Measurements from ENCODE around the gene TRIM44.

The TRIM44 gene

DNA sequence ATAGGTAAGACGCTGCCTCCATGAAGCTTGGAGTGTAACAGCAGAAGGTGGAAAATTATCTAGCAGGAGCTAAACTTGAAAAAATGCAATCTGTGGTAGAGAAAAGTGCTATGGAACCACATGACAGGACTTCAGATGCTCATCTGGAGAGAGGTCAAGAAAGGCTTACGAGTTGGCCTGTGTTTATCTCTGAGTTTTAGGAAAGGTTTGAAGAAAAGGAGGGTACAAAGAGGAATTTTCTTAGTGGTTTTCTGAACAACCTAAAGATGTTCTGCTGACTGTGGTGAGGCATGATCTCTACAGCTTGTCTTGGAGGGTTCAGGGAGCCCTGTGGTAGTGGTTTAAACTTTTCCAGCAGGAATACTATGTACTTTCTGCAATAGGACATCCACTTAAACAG is 36.1 kb upstream of the TRIM44 start:
- no peaks in the 10 kb centered on the region for H3K9me3 ChIP-seq (ENCODE audit: insufficient read depth, low read length)
- no peak overlapping the region for H3K9ac ChIP-seq (ENCODE audit: low read length)
- H2AFZ ChIP-seq (ENCODE audit: low read depth, low read length, severe bottlenecking), result no peak overlapping the region
- no peak overlapping the region for H3K27ac ChIP-seq (ENCODE audit: low read depth, low read length)
- no peak overlapping the region for H3K4me2 ChIP-seq (ENCODE audit: low read depth, low read length, poor library complexity, severe bottlenecking)
- TF ChIP-seq EZH2phosphoT487 (conservative IDR thresholded peaks at IDR 0.05; ENCODE audit: low read length), result no peak
- TF ChIP-seq, protein P1, sequence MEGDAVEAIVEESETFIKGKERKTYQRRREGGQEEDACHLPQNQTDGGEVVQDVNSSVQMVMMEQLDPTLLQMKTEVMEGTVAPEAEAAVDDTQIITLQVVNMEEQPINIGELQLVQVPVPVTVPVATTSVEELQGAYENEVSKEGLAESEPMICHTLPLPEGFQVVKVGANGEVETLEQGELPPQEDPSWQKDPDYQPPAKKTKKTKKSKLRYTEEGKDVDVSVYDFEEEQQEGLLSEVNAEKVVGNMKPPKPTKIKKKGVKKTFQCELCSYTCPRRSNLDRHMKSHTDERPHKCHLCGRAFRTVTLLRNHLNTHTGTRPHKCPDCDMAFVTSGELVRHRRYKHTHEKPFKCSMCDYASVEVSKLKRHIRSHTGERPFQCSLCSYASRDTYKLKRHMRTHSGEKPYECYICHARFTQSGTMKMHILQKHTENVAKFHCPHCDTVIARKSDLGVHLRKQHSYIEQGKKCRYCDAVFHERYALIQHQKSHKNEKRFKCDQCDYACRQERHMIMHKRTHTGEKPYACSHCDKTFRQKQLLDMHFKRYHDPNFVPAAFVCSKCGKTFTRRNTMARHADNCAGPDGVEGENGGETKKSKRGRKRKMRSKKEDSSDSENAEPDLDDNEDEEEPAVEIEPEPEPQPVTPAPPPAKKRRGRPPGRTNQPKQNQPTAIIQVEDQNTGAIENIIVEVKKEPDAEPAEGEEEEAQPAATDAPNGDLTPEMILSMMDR (IDR thresholded peaks at IDR 0.05; ENCODE audit: insufficient read depth, low read length, poor library complexity, severe bottlenecking), result no peak
- no peaks in the 10 kb centered on the region for H3K36me3 ChIP-seq (ENCODE audit: low read length)
- no peaks in the 10 kb centered on the region for H3K27me3 ChIP-seq (ENCODE audit: low read length)
- no peaks in the 10 kb centered on the region for H3K9me2 ChIP-seq (replicated peaks; ENCODE audit: insufficient read depth, low read length)
- H3K79me2 ChIP-seq (ENCODE audit: insufficient read depth, low read length), result no peaks in the 10 kb centered on the region
- H3K4me3 ChIP-seq (ENCODE audit: insufficient read depth, low read length, poor library complexity, severe bottlenecking), result no peak overlapping the region
- H4K20me1 ChIP-seq (ENCODE audit: low read depth, low read length), result no peaks in the 10 kb centered on the region
- H3F3A ChIP-seq (ENCODE audit: insufficient read depth), result no peaks in the 10 kb centered on the region

DNA sequence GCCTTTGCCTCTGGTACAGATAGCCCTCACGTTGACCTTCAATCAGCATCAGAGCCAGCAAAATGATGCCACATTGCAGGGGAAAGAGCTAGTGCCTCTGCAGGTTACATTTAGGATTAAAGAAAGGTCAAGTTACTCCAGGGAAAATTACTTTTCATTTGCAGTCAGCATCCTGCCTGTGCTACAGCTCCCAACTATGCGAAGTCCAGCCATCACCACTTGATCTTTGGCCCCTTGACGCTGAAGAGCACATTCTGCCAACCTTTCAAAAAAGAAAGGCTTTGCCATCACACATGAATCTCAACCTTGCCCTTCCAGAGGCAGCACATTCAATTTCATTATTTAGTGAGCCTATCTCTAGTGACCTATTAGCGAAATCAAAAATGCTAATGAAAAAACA is 33.1 kb upstream of the TRIM44 start:
- H3K9ac ChIP-seq (ENCODE audit: low read length), result no peak overlapping the region
- no peak overlapping the region for H3K4me3 ChIP-seq (ENCODE audit: insufficient read depth, low read length, poor library complexity, severe bottlenecking)
- no peaks in the 10 kb centered on the region for H3K27me3 ChIP-seq (ENCODE audit: low read length)
- H4K20me1 ChIP-seq (ENCODE audit: low read depth, low read length), result no peaks in the 10 kb centered on the region
- no peak overlapping the region for H2AFZ ChIP-seq (ENCODE audit: low read depth, low read length, severe bottlenecking)
- no peak for TF ChIP-seq EZH2phosphoT487 (conservative IDR thresholded peaks at IDR 0.05; ENCODE audit: low read length)
- TF ChIP-seq, protein P1 (IDR thresholded peaks at IDR 0.05; ENCODE audit: insufficient read depth, low read length, poor library complexity, severe bottlenecking), result no peak
- H3F3A ChIP-seq (ENCODE audit: insufficient read depth), result no peaks in the 10 kb centered on the region
- H3K9me2 ChIP-seq (replicated peaks; ENCODE audit: insufficient read depth, low read length), result no peaks in the 10 kb centered on the region
- H3K27ac ChIP-seq (ENCODE audit: low read depth, low read length), result no peak overlapping the region
- H3K4me2 ChIP-seq (ENCODE audit: low read depth, low read length, poor library complexity, severe bottlenecking), result no peak overlapping the region
- no peaks in the 10 kb centered on the region for H3K36me3 ChIP-seq (ENCODE audit: low read length)
- no peaks in the 10 kb centered on the region for H3K9me3 ChIP-seq (ENCODE audit: insufficient read depth, low read length)
- H3K79me2 ChIP-seq (ENCODE audit: insufficient read depth, low read length), result no peaks in the 10 kb centered on the region

DNA sequence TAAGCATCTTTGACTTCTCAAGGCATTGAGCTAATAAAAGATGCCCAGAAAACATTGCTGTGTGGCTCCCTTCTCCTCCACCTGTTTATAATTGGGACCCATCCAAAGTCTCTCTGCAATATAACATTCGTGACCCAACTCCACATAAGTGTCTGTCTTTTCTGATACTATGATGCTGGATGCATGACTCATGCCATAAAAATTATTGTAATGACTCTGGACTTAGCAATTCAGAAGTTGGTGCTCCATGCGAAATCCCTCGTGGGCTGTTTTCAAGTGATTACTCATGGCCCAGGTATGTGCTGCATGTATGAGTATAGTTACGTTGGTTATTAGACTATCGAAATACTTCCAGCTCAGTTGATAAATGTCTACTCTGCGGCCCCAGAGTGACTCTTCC is 32.7 kb upstream of the TRIM44 start:
- Histone ChIP-seq H3K79me2 (ENCODE audit: insufficient read depth, low read length) (no peaks in the 10 kb centered on the region), H4K20me1 (ENCODE audit: low read depth, low read length) (no peaks in the 10 kb centered on the region), H2AFZ (ENCODE audit: low read depth, low read length, severe bottlenecking) (no peak overlapping the region), H3K9ac (ENCODE audit: low read length) (no peak overlapping the region), H3K9me2 (replicated peaks; ENCODE audit: insufficient read depth, low read length) (no peaks in the 10 kb centered on the region), H3F3A (ENCODE audit: insufficient read depth) (no peaks in the 10 kb centered on the region), H3K4me3 (ENCODE audit: insufficient read depth, low read length, poor library complexity, severe bottlenecking) (no peak overlapping the region), H3K36me3 (ENCODE audit: low read length) (no peaks in the 10 kb centered on the region), H3K27ac (ENCODE audit: low read depth, low read length) (no peak overlapping the region), H3K4me2 (ENCODE audit: low read depth, low read length, poor library complexity, severe bottlenecking) (no peak overlapping the region), H3K27me3 (ENCODE audit: low read length) (no peaks in the 10 kb centered on the region), H3K9me3 (ENCODE audit: insufficient read depth, low read length) (no peaks in the 10 kb centered on the region)
- no peak for TF ChIP-seq EZH2phosphoT487 (conservative IDR thresholded peaks at IDR 0.05; ENCODE audit: low read length)
- TF ChIP-seq, protein P1 (IDR thresholded peaks at IDR 0.05; ENCODE audit: insufficient read depth, low read length, poor library complexity, severe bottlenecking), result no peak

Data from SU-DHL-6 (cell line).